GM19025 (cell line): ENCODE results near the gene LAMA2.

Experiments
- ATAC-seq: cut with Tn5 transposase; IDR thresholded peaks from one replicate; pipeline ENCODE4 v1.9.1; 2021; ENCODE audit warnings: mild to moderate bottlenecking, low read depth, moderate library complexity; ENCODE audit not compliant: unreplicated experiment

LAMA2 gene

GRCh38 chr6:128882991-128883611 lies at the start of gene LAMA2:
LAMA2 (plus strand) TSS chr6:128883138; CDS start chr6:128883246, 108 bp downstream.
- ATAC-seq: no peak

- no peak for ATAC-seq
These were observed 46.2 kb upstream of the LAMA2 start for GRCh38 chr6:128836761-128837160.

- ATAC-seq: no peak
These were observed 41.4 kb upstream of the LAMA2 start for GRCh38 chr6:128841518-128841917.

GRCh38 chr6:128844598-128844997 lies 38.3 kb upstream of the LAMA2 start:
- ATAC-seq: no peak

GRCh38 chr6:128847431-128848210 lies 35.3 kb upstream of the LAMA2 start:
- no peak for ATAC-seq

GRCh38 chr6:128848212-128848935 lies 34.6 kb upstream of the LAMA2 start:
- no peak for ATAC-seq

GRCh38 chr6:128855581-128856085 lies 27.3 kb upstream of the LAMA2 start:
- ATAC-seq: no peak

GRCh38 chr6:128857806-128858205 lies 25.1 kb upstream of the LAMA2 start:
- no peak for ATAC-seq

- no peak for ATAC-seq
These were observed 22.2 kb upstream of the LAMA2 start for GRCh38 chr6:128860782-128861181.

- no peak for ATAC-seq
These were observed 19.0 kb upstream of the LAMA2 start for GRCh38 chr6:128863983-128864382.

GRCh38 chr6:128870746-128871145 lies 12.2 kb upstream of the LAMA2 start:
- ATAC-seq: no peak

GRCh38 chr6:128874863-128875262 lies 8.1 kb upstream of the LAMA2 start:
- ATAC-seq: no peak

- no peak for ATAC-seq
These were observed 378 bp upstream of the LAMA2 start for GRCh38 chr6:128882560-128882959.

GRCh38 chr6:128883906-128884305 lies 968 bp downstream of the LAMA2 start:
- ATAC-seq: no peak

GRCh38 chr6:128885381-128885780 lies 2.4 kb downstream of the LAMA2 start:
- ATAC-seq: no peak

- no peak for ATAC-seq
These were observed 3.8 kb downstream of the LAMA2 start for GRCh38 chr6:128886706-128887105.

GRCh38 chr6:128888444-128889175 lies 5.7 kb downstream of the LAMA2 start:
- ATAC-seq: no peak

- ATAC-seq: no peak
These were observed 6.9 kb downstream of the LAMA2 start for GRCh38 chr6:128889870-128890269.

GRCh38 chr6:128892079-128892478 lies 9.1 kb downstream of the LAMA2 start:
- ATAC-seq: no peak

GRCh38 chr6:128899341-128900050 lies 16.6 kb downstream of the LAMA2 start:
- ATAC-seq: no peak
